Stimulated activated CD8-positive, alpha-beta memory T cell treated with anti-CD3 and anti-CD28 coated beads, Interleukin-7, amount 100 ng/mL, for 4 hours (primary cell): ENCODE data around the gene KSR1.
A peak's percentile ranks its signal among the peaks of the same experiment; 100 is the strongest.
"Not testable (repeated sequence)": the region's sequence is repeated elsewhere in the genome, so short reads cannot be mapped to it uniquely, and the experiment has no call there.

Experiments
- DNase-seq, 2 donors: peaks; one replicate each; pipeline ENCODE4 v3.0.0-alpha.2; 2020; ENCODE audit warnings: low read depth in 2 of 2

The KSR1 gene

DNA sequence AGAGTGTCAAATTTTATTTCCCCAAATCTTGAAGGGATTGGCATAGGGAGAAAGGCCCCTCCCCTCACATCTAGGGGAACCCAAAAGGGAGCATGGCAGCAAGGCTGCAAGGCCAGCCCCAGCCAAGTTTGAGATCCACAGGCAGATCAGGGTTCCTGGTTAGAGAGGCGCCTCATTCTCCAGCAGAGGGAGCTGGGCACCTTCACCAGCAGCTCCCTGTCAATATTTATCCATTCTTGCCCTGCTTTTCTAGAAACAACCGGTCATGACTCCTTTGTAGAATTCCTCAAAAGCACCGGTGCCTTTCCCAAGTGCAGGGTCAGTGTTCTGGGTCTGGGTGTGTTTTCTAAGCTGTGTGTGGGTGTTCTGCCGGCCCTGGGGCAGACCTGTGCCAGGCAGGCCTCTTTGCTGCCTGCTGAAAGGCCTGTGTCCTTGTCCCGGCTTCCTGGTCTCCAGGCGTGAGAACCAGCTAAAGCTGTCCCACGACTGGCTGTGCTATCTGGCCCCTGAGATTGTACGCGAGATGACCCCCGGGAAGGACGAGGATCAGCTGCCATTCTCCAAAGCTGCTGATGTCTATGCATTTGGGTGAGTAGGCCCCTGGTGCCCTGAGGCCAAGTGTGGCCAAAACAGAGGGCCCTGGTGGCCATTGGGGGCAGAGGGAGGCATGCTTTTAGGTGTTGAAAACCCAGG, 153.5 kb downstream of the KSR1 start:
- no peak for DNase-seq

DNA sequence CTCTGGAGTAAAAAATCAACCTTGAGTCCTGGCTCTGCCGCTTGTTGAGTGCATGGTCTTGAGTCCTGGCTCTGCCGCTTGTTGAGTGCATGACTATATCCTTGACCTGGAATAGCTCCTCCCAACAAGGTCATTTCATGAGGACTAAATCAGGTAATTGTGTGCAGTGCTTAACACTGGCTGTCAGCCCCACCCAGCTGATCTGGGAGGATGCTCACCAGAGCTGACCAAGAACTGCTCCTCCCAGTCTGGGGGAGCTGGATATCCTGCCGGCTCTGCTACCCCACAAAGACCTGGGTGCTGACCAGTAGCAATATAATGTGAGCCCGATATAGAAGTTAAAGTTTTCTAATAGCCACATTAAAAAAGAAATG, 154.0 kb downstream of the KSR1 start:
- no peak for DNase-seq

GRCh38 chr17:27612160-27612770, 156.0 kb downstream of the KSR1 start:
- no peak for DNase-seq

DNA sequence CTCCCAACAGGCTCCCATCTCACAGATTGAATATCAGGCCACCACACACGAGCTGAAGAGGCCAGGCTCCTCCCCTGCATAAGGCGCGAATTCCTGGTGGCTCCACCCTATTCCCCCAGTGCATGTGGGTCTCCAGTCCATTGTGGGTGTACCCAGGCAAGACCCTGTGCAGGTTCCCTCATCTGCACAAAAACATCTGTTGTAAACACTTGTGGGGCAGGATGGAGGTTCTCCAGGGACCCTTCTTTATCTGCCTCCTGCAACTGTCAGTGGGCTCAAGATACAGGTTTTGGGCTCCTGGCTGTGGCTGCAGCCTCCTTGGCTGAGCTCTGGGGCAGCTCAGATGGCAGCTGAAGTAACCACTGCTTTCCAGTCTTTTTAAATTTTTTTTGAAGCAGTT, 157.2 kb downstream of the KSR1 start:
- DNase-seq, result no peak

GRCh38 chr17:27615121-27615520, 158.9 kb downstream of the KSR1 start:
- no peak for DNase-seq

- no peak for DNase-seq
Measured at GRCh38 chr17:27616414-27616813, 160.2 kb downstream of the KSR1 start.

DNA sequence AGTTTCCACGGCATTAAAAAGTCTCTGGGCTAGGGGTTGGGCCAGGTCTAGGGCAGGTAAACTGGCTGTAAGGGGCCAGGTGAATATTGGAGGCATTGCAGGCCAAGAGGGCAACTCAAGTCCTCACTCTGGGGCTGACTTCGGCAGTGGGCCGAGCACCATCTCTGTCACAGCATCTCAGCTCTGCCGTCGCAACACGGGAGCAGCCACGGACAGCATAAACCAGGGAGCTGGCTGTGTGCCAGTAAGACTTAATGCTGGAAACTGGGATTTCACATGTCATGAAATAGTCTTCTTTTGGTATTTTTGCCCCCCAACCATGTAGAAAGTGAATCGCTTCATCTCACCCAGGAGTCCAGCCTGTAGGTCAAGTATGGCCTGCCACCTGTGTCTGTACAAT, 162.2 kb downstream of the KSR1 start:
- DNase-seq, result no peak

DNA sequence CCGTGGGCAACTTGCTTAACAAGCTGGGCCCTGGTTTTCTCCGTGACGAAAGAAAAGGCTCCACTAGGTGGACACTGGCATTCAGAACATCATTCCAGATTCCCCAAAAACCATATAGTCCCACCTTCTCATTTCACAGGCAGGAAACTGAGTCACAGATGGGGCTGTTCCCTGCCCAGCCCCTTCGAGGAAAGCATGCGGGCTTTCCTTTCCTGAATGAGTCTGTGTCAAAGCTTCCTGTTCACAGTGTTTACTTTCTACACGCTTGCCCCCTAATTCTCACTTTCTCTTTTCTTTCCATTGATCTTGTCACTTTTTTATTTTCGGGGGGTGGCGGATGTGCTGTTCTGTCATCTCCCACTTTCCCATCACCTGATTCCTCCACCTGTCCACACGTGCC, 164.5 kb downstream of the KSR1 start:
- DNase-seq, result no peak

GRCh38 chr17:27621536-27621935, 165.3 kb downstream of the KSR1 start:
- DNase-seq, result no peak

DNA sequence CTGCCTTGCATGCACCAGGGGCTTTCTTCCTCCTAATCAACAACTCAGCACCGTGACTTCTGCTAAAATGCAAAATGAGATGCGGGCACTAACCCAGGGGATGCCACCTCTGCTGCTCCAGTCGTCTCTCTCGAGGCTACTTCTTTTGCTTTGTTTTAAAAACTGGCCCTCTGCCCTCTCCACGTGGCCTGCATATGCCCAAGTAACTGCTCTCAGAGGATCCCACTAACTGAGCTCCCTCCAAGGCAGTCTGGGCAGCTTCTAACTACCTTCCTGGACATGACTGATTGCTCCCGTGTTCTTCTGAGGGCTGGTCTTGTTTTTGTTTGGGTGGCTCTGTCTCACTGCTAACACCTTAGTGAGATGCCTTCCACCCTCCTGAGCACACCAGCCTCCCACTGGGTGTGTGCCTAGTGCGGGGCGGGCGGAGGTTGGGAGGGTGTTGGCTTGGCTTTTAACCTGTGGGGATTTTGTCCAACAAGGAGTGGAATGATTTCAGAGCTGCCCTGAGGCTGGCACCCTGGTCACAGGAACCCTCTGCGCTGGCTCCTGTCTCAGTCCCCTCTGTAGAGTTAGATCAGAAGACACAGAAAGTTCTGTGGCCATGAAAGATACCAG, 165.8 kb downstream of the KSR1 start:
- no peak for DNase-seq

DNA sequence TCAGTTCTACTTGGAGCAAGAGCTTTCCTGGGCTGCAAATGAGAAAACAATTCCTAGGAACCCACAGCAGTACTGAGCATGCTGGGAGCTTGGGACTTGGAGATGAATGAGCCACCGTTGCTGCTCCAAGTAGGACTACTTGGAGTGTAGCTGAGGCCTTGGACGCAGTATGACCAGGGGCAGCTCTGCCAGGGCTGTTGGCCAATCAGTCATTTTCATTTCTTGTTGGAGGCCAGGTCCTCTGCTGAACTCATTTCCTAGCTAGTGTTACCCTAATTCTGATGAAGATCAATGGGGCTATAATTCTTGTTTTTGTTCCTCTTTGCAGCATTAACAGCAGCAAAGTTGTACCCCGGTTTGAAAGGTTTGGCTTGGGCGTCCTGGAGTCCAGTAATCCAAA, 166.7 kb downstream of the KSR1 start:
- DNase-seq, result no peak

DNA sequence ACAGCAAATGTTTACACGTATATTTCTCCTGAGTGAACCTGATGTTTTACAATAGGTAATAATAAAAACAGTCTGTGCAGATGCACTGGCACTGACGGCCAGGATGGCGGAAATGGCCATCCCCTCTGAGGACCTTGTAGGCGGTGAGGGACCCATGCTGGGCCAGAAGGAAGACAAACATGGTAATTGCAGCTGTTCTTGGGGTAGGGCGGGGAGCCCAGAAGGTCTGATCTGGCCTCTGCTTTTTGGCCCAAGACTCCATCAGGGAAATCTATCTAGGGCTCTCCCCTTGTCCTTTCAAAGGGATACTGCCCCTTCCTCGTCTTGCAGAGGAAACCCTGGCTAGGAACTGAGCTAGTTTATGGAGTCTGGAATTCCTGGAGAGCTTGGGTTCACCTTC, 167.4 kb downstream of the KSR1 start:
- DNase-seq, result no peak

- no peak for DNase-seq
Measured at GRCh38 chr17:27624539-27624938, 168.3 kb downstream of the KSR1 start.

GRCh38 chr17:27625856-27626255, 169.6 kb downstream of the KSR1 start:
- DNase-seq, result no peak

DNA sequence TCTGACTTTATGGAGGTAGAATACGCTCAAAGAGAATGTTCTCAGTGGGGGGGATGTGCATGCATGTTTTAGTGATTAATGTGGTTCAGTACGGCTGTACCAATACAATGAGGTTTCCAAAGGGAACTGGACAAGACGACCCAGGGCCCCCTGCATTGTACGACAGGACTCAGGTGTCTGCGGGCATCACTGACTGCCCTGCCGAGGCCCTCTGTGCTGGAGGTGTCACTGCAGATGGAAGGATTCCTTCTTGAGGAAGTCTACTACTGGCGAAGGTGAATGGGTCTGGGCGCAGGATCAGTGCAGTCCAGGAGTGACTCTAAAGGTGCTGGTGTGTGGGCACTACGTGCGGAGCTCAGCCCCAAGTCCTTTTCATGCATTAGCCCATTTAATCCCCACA, 171.3 kb downstream of the KSR1 start:
- no peak for DNase-seq

DNA sequence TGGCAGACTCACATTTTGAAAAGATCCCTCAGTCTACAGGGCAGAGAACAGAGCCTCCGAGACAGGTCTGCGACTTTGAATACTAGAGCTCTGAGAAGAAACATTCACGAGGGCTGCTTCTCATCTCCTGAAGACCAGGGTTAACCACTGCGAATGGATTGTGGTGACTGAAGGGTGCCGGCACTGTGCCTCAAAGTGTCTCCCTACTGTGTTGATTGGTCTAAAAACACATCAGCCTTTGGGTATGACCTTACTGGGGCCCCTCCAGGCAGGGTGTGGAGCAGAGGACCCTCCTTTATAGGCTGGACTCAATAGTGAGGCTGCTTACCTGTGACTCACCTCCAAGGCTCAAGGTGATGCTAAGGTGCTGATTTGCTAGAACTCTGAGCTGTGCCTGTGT, 172.1 kb downstream of the KSR1 start:
- no peak for DNase-seq

DNA sequence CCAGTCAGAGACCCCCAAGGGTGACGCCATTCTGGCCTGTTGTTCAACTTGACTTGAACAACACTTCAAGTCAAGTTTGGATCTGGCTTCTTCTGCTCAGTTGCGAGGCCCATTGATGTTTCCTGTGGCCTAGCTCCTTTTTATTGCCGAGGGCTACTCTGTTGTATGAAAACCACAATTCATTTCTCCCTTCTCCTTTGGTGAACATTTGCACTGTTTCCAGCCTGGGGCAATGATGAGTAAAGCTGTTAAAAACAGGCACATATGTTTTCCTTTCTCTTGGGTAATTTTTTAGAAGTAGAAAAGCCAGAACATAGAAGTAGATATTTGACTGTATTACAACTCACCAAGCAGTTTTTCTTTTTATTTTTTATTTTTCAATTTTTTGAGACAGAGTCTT, 173.0 kb downstream of the KSR1 start:
- not testable (repeated sequence) for DNase-seq

- DNase-seq, result peak in 1 of 2 donors; percentile 13
Measured at GRCh38 chr17:27630607-27631410, 174.6 kb downstream of the KSR1 start, which contains the start of gene LGALS9. Gene LGALS9 (plus strand): TSS chr17:27631188. CDS start chr17:27631266, 78 bp downstream.

GRCh38 chr17:27631411-27631760, 175.1 kb downstream of the KSR1 start:
- no peak for DNase-seq

GRCh38 chr17:27631897-27632725, 175.9 kb downstream of the KSR1 start:
- DNase-seq, result no peak

GRCh38 chr17:27632766-27633165, 176.5 kb downstream of the KSR1 start:
- not testable (repeated sequence) for DNase-seq
